Smooth muscle cell (in vitro differentiated cells): ENCODE results near the gene CES4A. TPM values are rescaled to one million over a fixed set of nuclear protein-coding genes. Genes with fewer than 3 reads are reported as not detected.

Experiments used
- DNase-seq: peaks from one replicate; lab custom pipeline; 2025; ENCODE audit not compliant: unreplicated experiment; lab: John Stamatoyannopoulos, UW
- H2AFZ ChIP-seq: fragments of 200-600 bp; sonication (generic); 2 replicates; pipeline ENCODE4 v1.6.0; 2016; ENCODE audit warnings: antibody characterized with exemption, low read depth, mild to moderate bottlenecking
- H3F3A ChIP-seq: fragments of 200-600 bp; sonication (generic); 2 replicates; pipeline ENCODE4 v1.6.0; 2017; ENCODE audit warnings: antibody characterized with exemption, low read depth
- H3K27ac ChIP-seq: fragments of 200-600 bp; sonication (generic); 2 replicates; pipeline ENCODE4 v1.5.1; 2016; ENCODE audit warnings: low read depth, mild to moderate bottlenecking
- H3K27me3 ChIP-seq: fragments of 200-600 bp; sonication (generic); 2 replicates; pipeline ENCODE4 v1.6.1; 2016; ENCODE audit warnings: low read depth, mild to moderate bottlenecking
- H3K36me3 ChIP-seq: fragments of 200-600 bp; sonication (generic); 2 replicates; pipeline ENCODE4 v1.5.1; 2016; ENCODE audit warnings: low read depth
- H3K4me1 ChIP-seq: fragments of 200-600 bp; sonication (generic); 2 replicates; pipeline ENCODE4 v1.5.1; 2016; ENCODE audit warnings: low read depth
- H3K4me2 ChIP-seq: fragments of 200-600 bp; sonication (generic); 2 replicates; pipeline ENCODE4 v1.6.0; 2016; ENCODE audit warnings: mild to moderate bottlenecking
- H3K4me3 ChIP-seq: fragments of 200-600 bp; sonication (generic); 2 replicates; pipeline ENCODE4 v1.5.1; 2016; ENCODE audit warnings: mild to moderate bottlenecking
- H3K79me2 ChIP-seq: fragments of 200-600 bp; sonication (generic); 2 replicates; pipeline ENCODE4 v1.6.0; 2016; ENCODE audit warnings: low read depth, mild to moderate bottlenecking
- H3K9ac ChIP-seq: fragments of 200-600 bp; sonication (generic); 2 replicates; pipeline ENCODE4 v1.6.0; 2016; ENCODE audit warnings: low read depth
- H3K9me3 ChIP-seq: fragments of 200-600 bp; sonication (generic); replicated peaks from 2 replicates; pipeline ENCODE4 v1.5.1; 2016; ENCODE audit warnings: low read depth
- H4K20me1 ChIP-seq: fragments of 200-600 bp; sonication (generic); 2 replicates; pipeline ENCODE4 v1.6.0; 2016; ENCODE audit warnings: low read depth
- CTCF ChIP-seq: fragments of 200-600 bp; sonication (generic); IDR thresholded peaks from 2 replicates; pipeline ENCODE4 v1.5.1; 2017; ENCODE audit warnings: borderline replicate concordance, mild to moderate bottlenecking, antibody characterized with exemption; ENCODE audit not compliant: insufficient read depth, poor library complexity, severe bottlenecking
- WGBS: methylation state at CpG from one replicate; pipeline ENCODE4 v1.1.7; 2016; ENCODE audit warnings: low lambda C conversion rate; 5-methylcytosine and 5-hydroxymethylcytosine counted together
- polyA plus RNA-seq: library from polyadenylated mRNA; unstranded; fragments of >200 nt; fragmentation: Nextera tagmentation; extraction: Ambion mirVana; gene quantifications from 2 replicates; pipeline ENCODE4 v1.2.1, GENCODE V29; 2016
- total RNA-seq: library from RNA; depleted of rRNA; stranded (reverse); fragments of >200 nt; gene quantifications from 2 replicates; pipeline ENCODE4 v1.2.3, GENCODE V29; 2014

The CES4A gene
- total and polyA plus RNA-seq, 2 experiments from 2014 or later = 0.63 to 0.93 TPM

GRCh38 chr16:67021321-67021720 lies 32.9 kb downstream of the CES4A start:
- Histone ChIP-seq H3K4me3 (no peak overlapping the region), H2AFZ (no peak overlapping the region), H3K27ac (no peak overlapping the region), H3K9me3 (no peaks in the 10 kb centered on the region), H3K4me1 (peaks cover 8% of the 10 kb centered on the region), H3F3A (peaks cover 7% of the 10 kb centered on the region), H3K27me3 (no peaks in the 10 kb centered on the region), H4K20me1 (no peaks in the 10 kb centered on the region), H3K9ac (no peak overlapping the region), H3K36me3 (no peaks in the 10 kb centered on the region), H3K79me2 (no peaks in the 10 kb centered on the region), H3K4me2 (no peak overlapping the region)
- no peak for TF ChIP-seq CTCF
- 90% methylated on average over 3 of the region's 3 CpGs for WGBS
- no peak for DNase-seq

- Histone ChIP-seq H3K9me3 (no peaks in the 10 kb centered on the region), H3K4me2 (peak overlapping the region; percentile 36), H3K4me3 (no peak overlapping the region), H2AFZ (no peak overlapping the region), H3K27me3 (no peaks in the 10 kb centered on the region), H3K9ac (no peak overlapping the region), H3K27ac (peak overlapping the region; percentile 42), H4K20me1 (no peaks in the 10 kb centered on the region), H3F3A (peaks cover 7% of the 10 kb centered on the region), H3K4me1 (peaks cover 8% of the 10 kb centered on the region), H3K79me2 (no peaks in the 10 kb centered on the region), H3K36me3 (no peaks in the 10 kb centered on the region)
- 43% methylated on average over 4 of the region's 4 CpGs for WGBS
- DNase-seq = no peak
- TF ChIP-seq CTCF = no peak
Measured at GRCh38 chr16:67022531-67023214, 34.3 kb downstream of the CES4A start.

- DNase-seq = no peak
- Histone ChIP-seq H2AFZ (no peak overlapping the region), H3K4me1 (peaks cover 8% of the 10 kb centered on the region), H3K36me3 (no peaks in the 10 kb centered on the region), H3K79me2 (no peaks in the 10 kb centered on the region), H3F3A (peaks cover 7% of the 10 kb centered on the region), H3K4me3 (no peak overlapping the region), H3K9me3 (no peaks in the 10 kb centered on the region), H4K20me1 (no peaks in the 10 kb centered on the region), H3K27me3 (no peaks in the 10 kb centered on the region), H3K9ac (no peak overlapping the region), H3K27ac (no peak overlapping the region), H3K4me2 (no peak overlapping the region)
- WGBS = 100% methylated on average over 1 of the region's 1 CpG
- TF ChIP-seq CTCF = no peak
Measured at GRCh38 chr16:67023689-67024088, 35.3 kb downstream of the CES4A start.
